Activated CD8-positive, alpha-beta T cell treated with anti-CD3 and anti-CD28 coated beads, Interleukin-2, amount 10 ng/mL, durations not matched to agents 7 days and 5 days (primary cell): ENCODE data around the gene PMPCA. TPM values are rescaled to one million over a fixed set of nuclear protein-coding genes. Genes with fewer than 3 reads are reported as not detected.
A peak's percentile ranks its signal among the peaks of the same experiment; 100 is the strongest.

Source experiments
- ATAC-seq: fragments of 150-1000 bp; cut with Tn5 transposase; one replicate; pipeline ENCODE4 v1.10.0; 2021; ENCODE audit warnings: moderate library complexity
- CTCF ChIA-PET: fragments of 350-600 bp; sonication (Branson Sonifier 250); formaldehyde crosslinking; loops from one replicate; lab custom pipeline; 2021; ENCODE audit warnings: antibody characterized with exemption; lab: Charles Lee
- POLR2A ChIA-PET: fragments of 350-600 bp; sonication (Branson Sonifier 250); formaldehyde crosslinking; loops from one replicate; lab custom pipeline; 2021; ENCODE audit warnings: antibody characterized with exemption; lab: Charles Lee
- DNase-seq: peaks from one replicate; pipeline ENCODE4 v3.0.0-alpha.2; 2020
- H3K27ac Mint-ChIP-seq: one replicate; pipeline ENCODE4 v1.8.0; 2021; ENCODE audit warnings: mild to moderate bottlenecking, mixed read lengths
- H3K27me3 Mint-ChIP-seq: one replicate; pipeline ENCODE4 v1.8.0; 2021; ENCODE audit warnings: low read depth, mixed read lengths
- H3K36me3 Mint-ChIP-seq: one replicate; pipeline ENCODE4 v1.8.0; 2021; ENCODE audit warnings: low read depth, mixed read lengths
- H3K4me1 Mint-ChIP-seq: one replicate; pipeline ENCODE4 v1.8.0; 2021; ENCODE audit warnings: low read depth, mixed read lengths
- H3K4me3 Mint-ChIP-seq: one replicate; pipeline ENCODE4 v1.8.0; 2021; ENCODE audit warnings: mild to moderate bottlenecking, mixed read lengths
- H3K9me3 Mint-ChIP-seq: one replicate; pipeline ENCODE4 v1.8.0; 2022; ENCODE audit warnings: mixed read lengths; ENCODE audit not compliant: insufficient read depth
- total RNA-seq, 2 experiments: library from RNA; stranded (reverse); gene quantifications; one replicate each; pipeline ENCODE4 v1.2.3, GENCODE V29; 2021

The PMPCA gene
- total RNA-seq, 2 experiments from 2014 or later: 56.5 to 57.5 TPM

GRCh38 chr9:136431782-136432350 is 21.4 kb downstream of the PMPCA start:
- peaks cover 14% of the 10 kb centered on the region for H3K36me3 Mint-ChIP-seq
- DNase-seq: no peak
- ATAC-seq: no peak
- no peaks in the 10 kb centered on the region for H3K27me3 Mint-ChIP-seq
- no peaks in the 10 kb centered on the region for H3K9me3 Mint-ChIP-seq
- ChIA-PET CTCF (no interaction called here), POLR2A (no interaction called here)
- H3K27ac Mint-ChIP-seq: no peak overlapping the region
- H3K4me1 Mint-ChIP-seq: peaks cover 11% of the 10 kb centered on the region
- H3K4me3 Mint-ChIP-seq: no peak overlapping the region

GRCh38 chr9:136432591-136432990 is 22.1 kb downstream of the PMPCA start:
- ChIA-PET POLR2A (interaction anchor here (0.6 to 1.2 kb wide), 2 partner anchors 9 to 19 kb away, joined by 3 read pairs; no protein-coding TSS in a partner anchor), CTCF (no interaction called here)
- no peaks in the 10 kb centered on the region for H3K9me3 Mint-ChIP-seq
- no peak for DNase-seq
- H3K4me3 Mint-ChIP-seq: no peak overlapping the region
- peaks cover 18% of the 10 kb centered on the region for H3K4me1 Mint-ChIP-seq
- no peaks in the 10 kb centered on the region for H3K27me3 Mint-ChIP-seq
- no peak for ATAC-seq
- no peak overlapping the region for H3K27ac Mint-ChIP-seq
- H3K36me3 Mint-ChIP-seq: peaks cover 18% of the 10 kb centered on the region

- no peak overlapping the region for H3K4me3 Mint-ChIP-seq
- CTCF ChIA-PET: no interaction called here
Observed at GRCh38 chr9:136433043-136433715, 22.7 kb downstream of the PMPCA start.

GRCh38 chr9:136433849-136434579 is 23.6 kb downstream of the PMPCA start:
- no peaks in the 10 kb centered on the region for H3K27me3 Mint-ChIP-seq
- DNase-seq (no peak), ATAC-seq (no peak)
- ChIA-PET CTCF (no interaction called here), POLR2A (interaction anchor here (0.6 to 1.2 kb wide), 2 partner anchors 20 to 25 kb away, joined by 3 read pairs; no protein-coding TSS in a partner anchor)
- peaks cover 14% of the 10 kb centered on the region for H3K36me3 Mint-ChIP-seq
- no peak overlapping the region for H3K4me3 Mint-ChIP-seq
- H3K4me1 Mint-ChIP-seq: peaks cover 26% of the 10 kb centered on the region
- H3K9me3 Mint-ChIP-seq: no peaks in the 10 kb centered on the region
- no peak overlapping the region for H3K27ac Mint-ChIP-seq

More at GRCh38 chr9:136433043-136433715, 22.7 kb downstream of the PMPCA start:
- peaks cover 24% of the 10 kb centered on the region for H3K4me1 Mint-ChIP-seq
- H3K9me3 Mint-ChIP-seq: no peaks in the 10 kb centered on the region
- ATAC-seq (no peak), DNase-seq (no peak)
- peaks cover 18% of the 10 kb centered on the region for H3K36me3 Mint-ChIP-seq
- no peaks in the 10 kb centered on the region for H3K27me3 Mint-ChIP-seq
- no peak overlapping the region for H3K27ac Mint-ChIP-seq
- POLR2A ChIA-PET: interaction anchor here (0.6 to 1.2 kb wide), 3 partner anchors 10 to 24 kb away, joined by 3 read pairs; no protein-coding TSS in a partner anchor

- no peak overlapping the region for H3K27ac Mint-ChIP-seq
- no peak overlapping the region for H3K4me3 Mint-ChIP-seq
- CTCF ChIA-PET: no interaction called here
- no peaks in the 10 kb centered on the region for H3K27me3 Mint-ChIP-seq
- peaks cover 11% of the 10 kb centered on the region for H3K36me3 Mint-ChIP-seq
- H3K4me1 Mint-ChIP-seq: peaks cover 26% of the 10 kb centered on the region
- H3K9me3 Mint-ChIP-seq: no peaks in the 10 kb centered on the region
- POLR2A ChIA-PET: no interaction called here
- ATAC-seq (no peak), DNase-seq (no peak)
Observed at GRCh38 chr9:136434580-136435169, 24.2 kb downstream of the PMPCA start.

GRCh38 chr9:136436055-136436634 is 25.7 kb downstream of the PMPCA start:
- Mint-ChIP-seq H3K27ac (no peak overlapping the region), H3K4me1 (peaks cover 28% of the 10 kb centered on the region), H3K36me3 (peaks cover 21% of the 10 kb centered on the region), H3K9me3 (no peaks in the 10 kb centered on the region), H3K27me3 (no peaks in the 10 kb centered on the region), H3K4me3 (no peak overlapping the region)
- ATAC-seq (no peak), DNase-seq (no peak)
- POLR2A ChIA-PET: no interaction called here
- CTCF ChIA-PET: no interaction called here

GRCh38 chr9:136437430-136437829 is 27.0 kb downstream of the PMPCA start:
- H3K9me3 Mint-ChIP-seq: no peaks in the 10 kb centered on the region
- peaks cover 29% of the 10 kb centered on the region for H3K36me3 Mint-ChIP-seq
- H3K4me1 Mint-ChIP-seq: peaks cover 28% of the 10 kb centered on the region
- ATAC-seq (no peak), DNase-seq (no peak)
- ChIA-PET POLR2A (no interaction called here), CTCF (no interaction called here)
- H3K27ac Mint-ChIP-seq: no peak overlapping the region
- peak overlapping the region; percentile 83 for H3K4me3 Mint-ChIP-seq
- no peaks in the 10 kb centered on the region for H3K27me3 Mint-ChIP-seq

GRCh38 chr9:136437839-136438547 is 27.5 kb downstream of the PMPCA start:
- peak overlapping the region; percentile 77 for H3K27ac Mint-ChIP-seq

GRCh38 chr9:136438548-136439480 is 28.4 kb downstream of the PMPCA start:
- Mint-ChIP-seq H3K27ac (peak overlapping the region; percentile 77), H3K4me1 (peaks cover 28% of the 10 kb centered on the region), H3K9me3 (no peaks in the 10 kb centered on the region), H3K36me3 (peaks cover 38% of the 10 kb centered on the region), H3K4me3 (peak overlapping the region; percentile 83), H3K27me3 (no peaks in the 10 kb centered on the region)
- POLR2A ChIA-PET: no interaction called here
- ATAC-seq (peak; percentile 76), DNase-seq (peak; percentile 74)
- CTCF ChIA-PET: interaction anchor here (0.6 to 0.8 kb wide), 2 partner anchors 38 to 118 kb away, joined by 3 read pairs; no protein-coding TSS in a partner anchor

More at GRCh38 chr9:136437839-136438547, 27.5 kb downstream of the PMPCA start:
- no peaks in the 10 kb centered on the region for H3K9me3 Mint-ChIP-seq
- CTCF ChIA-PET: interaction anchor here (0.6 kb wide), 1 partner anchor 119 kb away, joined by 3 read pairs; no protein-coding TSS in a partner anchor
- peaks cover 34% of the 10 kb centered on the region for H3K36me3 Mint-ChIP-seq
- H3K27me3 Mint-ChIP-seq: no peaks in the 10 kb centered on the region
- H3K4me1 Mint-ChIP-seq: peaks cover 28% of the 10 kb centered on the region
- POLR2A ChIA-PET: no interaction called here
- DNase-seq (no peak), ATAC-seq (no peak)
- peak overlapping the region; percentile 83 for H3K4me3 Mint-ChIP-seq
